ENCODE data around the gene FAM20C. TPM values are rescaled to one million over a fixed set of nuclear protein-coding genes. Genes with fewer than 3 reads are reported as not detected.
A peak's percentile ranks its signal among the peaks of the same experiment; 100 is the strongest.

The FAM20C gene
- total RNA-seq, 1 experiment from 2014 or later: 34.0 TPM

DNA sequence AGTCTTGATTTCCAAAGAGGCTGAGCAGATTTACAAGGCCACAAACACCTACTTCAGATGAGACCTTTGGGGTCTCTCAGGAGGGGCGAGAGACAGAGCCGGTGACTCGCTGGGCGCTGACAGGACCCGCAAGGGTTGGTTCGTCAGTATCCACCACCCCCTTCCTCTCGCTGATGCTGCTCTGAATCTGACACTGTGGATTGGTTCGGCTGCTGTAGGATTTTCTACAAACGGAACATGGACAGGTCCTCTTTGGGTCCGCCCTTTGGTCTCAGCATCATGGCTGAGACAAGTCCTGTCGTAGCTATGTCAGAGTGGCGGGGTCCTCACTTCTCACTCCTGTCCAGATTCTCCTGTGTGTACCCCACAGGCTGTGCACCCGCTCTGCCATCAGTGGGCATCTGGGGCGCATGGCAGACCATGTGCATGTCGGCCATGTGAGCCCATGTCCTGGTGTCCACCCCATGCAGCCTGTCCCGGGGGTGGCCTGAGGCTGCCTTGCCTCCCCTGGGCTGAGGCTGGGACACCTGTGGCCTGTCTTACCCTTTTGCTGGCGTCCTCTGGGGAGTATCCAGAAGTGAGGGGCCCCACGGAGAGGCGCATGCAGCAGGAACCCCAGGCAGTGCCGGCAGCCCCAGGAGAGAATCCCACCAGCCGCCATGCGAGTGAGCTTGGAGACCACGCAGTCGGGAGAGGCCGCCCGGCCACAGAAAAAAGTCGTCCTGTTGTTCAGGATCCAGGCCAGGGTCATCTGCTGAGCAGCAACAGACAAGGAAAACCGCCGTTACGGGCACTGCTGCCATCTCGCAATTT is 21.6 kb upstream of the FAM20C start:
- Histone ChIP-seq H3K4me3 (ENCODE audit: low read depth, low read length) (no peak overlapping the region), H3K4me1 (peaks cover 9% of the 10 kb centered on the region), H3K36me3 (ENCODE audit: control insufficient read depth, insufficient read depth, low read length) (no peaks in the 10 kb centered on the region), H3K9me3 (no peaks in the 10 kb centered on the region), H3K27me3 (replicated peaks; ENCODE audit: control insufficient read depth, insufficient read depth, low read length) (no peaks in the 10 kb centered on the region)
- Mint-ChIP-seq H3K4me1 (ENCODE audit: low read depth, unreplicated experiment) (no peaks in the 10 kb centered on the region), H3K36me3 (ENCODE audit: insufficient read depth, unreplicated experiment) (no peaks in the 10 kb centered on the region), H3K27me3 (ENCODE audit: insufficient read depth, unreplicated experiment) (no peaks in the 10 kb centered on the region), H3K27ac (ENCODE audit: unreplicated experiment) (peak overlapping the region; percentile 19), H3K4me3 (ENCODE audit: unreplicated experiment) (no peak overlapping the region), H3K9me3 (ENCODE audit: unreplicated experiment) (no peaks in the 10 kb centered on the region)
- TF ChIP-seq, protein P1, sequence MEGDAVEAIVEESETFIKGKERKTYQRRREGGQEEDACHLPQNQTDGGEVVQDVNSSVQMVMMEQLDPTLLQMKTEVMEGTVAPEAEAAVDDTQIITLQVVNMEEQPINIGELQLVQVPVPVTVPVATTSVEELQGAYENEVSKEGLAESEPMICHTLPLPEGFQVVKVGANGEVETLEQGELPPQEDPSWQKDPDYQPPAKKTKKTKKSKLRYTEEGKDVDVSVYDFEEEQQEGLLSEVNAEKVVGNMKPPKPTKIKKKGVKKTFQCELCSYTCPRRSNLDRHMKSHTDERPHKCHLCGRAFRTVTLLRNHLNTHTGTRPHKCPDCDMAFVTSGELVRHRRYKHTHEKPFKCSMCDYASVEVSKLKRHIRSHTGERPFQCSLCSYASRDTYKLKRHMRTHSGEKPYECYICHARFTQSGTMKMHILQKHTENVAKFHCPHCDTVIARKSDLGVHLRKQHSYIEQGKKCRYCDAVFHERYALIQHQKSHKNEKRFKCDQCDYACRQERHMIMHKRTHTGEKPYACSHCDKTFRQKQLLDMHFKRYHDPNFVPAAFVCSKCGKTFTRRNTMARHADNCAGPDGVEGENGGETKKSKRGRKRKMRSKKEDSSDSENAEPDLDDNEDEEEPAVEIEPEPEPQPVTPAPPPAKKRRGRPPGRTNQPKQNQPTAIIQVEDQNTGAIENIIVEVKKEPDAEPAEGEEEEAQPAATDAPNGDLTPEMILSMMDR (IDR thresholded peaks at IDR 0.05; ENCODE audit: insufficient read depth in 1 of 2, low read depth in 1 of 2, low read length in 1 of 2, severe bottlenecking in 1 of 2, unreplicated experiment in 1 of 2): no peak
- peak in 1 of 2 experiments; percentile 19 for DNase-seq
- ChIA-PET POLR2A (no interaction called here), CTCF (interaction anchor here (1.1 kb wide), 1 partner anchor 21 kb away, joined by 5 read pairs; the partner anchor contains the start of gene FAM20C)
- BruUV-seq (replicated peaks): no TSS peak
- intact Hi-C loops (cut with micrococcal nuclease; ENCODE audit: unreplicated experiment): no loop called here

DNA sequence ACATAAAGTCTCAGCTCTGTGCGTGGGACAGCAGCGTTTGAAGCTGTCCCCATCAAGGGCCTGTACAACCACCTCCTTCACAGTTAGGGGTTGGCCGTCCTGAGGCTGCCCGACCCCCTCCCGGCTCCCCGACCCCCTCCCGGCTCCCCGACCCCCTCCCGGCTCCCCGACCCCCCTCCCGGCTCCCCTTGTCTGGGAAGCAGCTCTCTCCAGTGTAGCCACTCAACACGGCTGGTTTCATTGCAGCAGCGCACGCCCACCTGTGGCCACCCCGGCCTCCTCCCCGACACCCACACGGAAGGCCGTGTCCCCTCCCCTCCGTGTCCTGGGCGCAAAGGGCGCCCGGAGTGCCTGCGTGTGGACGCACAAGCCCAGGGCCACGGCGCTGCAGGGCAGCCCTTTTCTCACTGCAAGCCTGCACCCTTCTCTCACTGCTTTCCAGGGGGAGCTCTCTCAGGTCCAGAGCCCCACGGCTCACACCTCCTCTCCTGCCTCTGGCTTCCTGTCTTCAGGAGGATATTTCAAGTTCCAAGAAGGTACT is 20.9 kb upstream of the FAM20C start:
- CTCF ChIA-PET: interaction anchor here (0.6 to 1.1 kb wide), 2 partner anchors 21 to 150 kb away, joined by 3 to 5 read pairs; partner anchors contain the start of gene FAM20C
- POLR2A ChIA-PET: no interaction called here

GRCh38 chr7:171912-172515 is 20.4 kb upstream of the FAM20C start:
- ChIA-PET CTCF (interaction anchor here (0.6 to 1.1 kb wide), 2 partner anchors 20 to 150 kb away, joined by 3 to 5 read pairs; partner anchors contain the start of gene FAM20C), POLR2A (no interaction called here)
- no peaks in the 10 kb centered on the region for H3K4me1 ChIP-seq
- H3K4me3 Mint-ChIP-seq (ENCODE audit: unreplicated experiment): no peak overlapping the region
- intact Hi-C loops (cut with micrococcal nuclease; ENCODE audit: unreplicated experiment): no loop called here
- H3K27me3 ChIP-seq (replicated peaks; ENCODE audit: control insufficient read depth, insufficient read depth, low read length): no peaks in the 10 kb centered on the region
- no peaks in the 10 kb centered on the region for H3K9me3 ChIP-seq
- DNase-seq: peak in 1 of 2 experiments; percentile 21
- H3K36me3 ChIP-seq (ENCODE audit: control insufficient read depth, insufficient read depth, low read length): no peaks in the 10 kb centered on the region
- no peak overlapping the region for H3K27ac Mint-ChIP-seq (ENCODE audit: unreplicated experiment)
- H3K9me3 Mint-ChIP-seq (ENCODE audit: unreplicated experiment): no peaks in the 10 kb centered on the region
- no peaks in the 10 kb centered on the region for H3K4me1 Mint-ChIP-seq (ENCODE audit: low read depth, unreplicated experiment)
- BruUV-seq (replicated peaks): no TSS peak
- TF ChIP-seq, protein P1 (IDR thresholded peaks at IDR 0.05; ENCODE audit: insufficient read depth in 1 of 2, low read depth in 1 of 2, low read length in 1 of 2, severe bottlenecking in 1 of 2, unreplicated experiment in 1 of 2): no peak
- H3K27me3 Mint-ChIP-seq (ENCODE audit: insufficient read depth, unreplicated experiment): no peaks in the 10 kb centered on the region
- no peak overlapping the region for H3K4me3 ChIP-seq (ENCODE audit: low read depth, low read length)
- no peaks in the 10 kb centered on the region for H3K36me3 Mint-ChIP-seq (ENCODE audit: insufficient read depth, unreplicated experiment)

More for the DNA sequence above, 20.9 kb upstream of the FAM20C start:
- no TSS peak for BruUV-seq (replicated peaks)
- Mint-ChIP-seq H3K4me3 (ENCODE audit: unreplicated experiment) (no peak overlapping the region), H3K27ac (ENCODE audit: unreplicated experiment) (no peak overlapping the region), H3K27me3 (ENCODE audit: insufficient read depth, unreplicated experiment) (no peaks in the 10 kb centered on the region), H3K36me3 (ENCODE audit: insufficient read depth, unreplicated experiment) (no peaks in the 10 kb centered on the region), H3K4me1 (ENCODE audit: low read depth, unreplicated experiment) (no peaks in the 10 kb centered on the region), H3K9me3 (ENCODE audit: unreplicated experiment) (no peaks in the 10 kb centered on the region)
- TF ChIP-seq, protein P1 (IDR thresholded peaks at IDR 0.05; ENCODE audit: insufficient read depth in 1 of 2, low read depth in 1 of 2, low read length in 1 of 2, severe bottlenecking in 1 of 2, unreplicated experiment in 1 of 2): no peak
- Histone ChIP-seq H3K27me3 (replicated peaks; ENCODE audit: control insufficient read depth, insufficient read depth, low read length) (no peaks in the 10 kb centered on the region), H3K4me1 (peaks cover 5% of the 10 kb centered on the region), H3K36me3 (ENCODE audit: control insufficient read depth, insufficient read depth, low read length) (no peaks in the 10 kb centered on the region), H3K4me3 (ENCODE audit: low read depth, low read length) (no peak overlapping the region), H3K9me3 (no peaks in the 10 kb centered on the region)
- peak in 1 of 2 experiments; percentile 28 for DNase-seq
- intact Hi-C loops (cut with micrococcal nuclease; ENCODE audit: unreplicated experiment): no loop called here

Data from Caco-2 (cell line).